ENCODE results near the gene C19orf38. TPM values are rescaled to one million over a fixed set of nuclear protein-coding genes. Genes with fewer than 3 reads are reported as not detected.

Gene C19orf38
- total RNA-seq, 1 donor, result 71.8 TPM

DNA sequence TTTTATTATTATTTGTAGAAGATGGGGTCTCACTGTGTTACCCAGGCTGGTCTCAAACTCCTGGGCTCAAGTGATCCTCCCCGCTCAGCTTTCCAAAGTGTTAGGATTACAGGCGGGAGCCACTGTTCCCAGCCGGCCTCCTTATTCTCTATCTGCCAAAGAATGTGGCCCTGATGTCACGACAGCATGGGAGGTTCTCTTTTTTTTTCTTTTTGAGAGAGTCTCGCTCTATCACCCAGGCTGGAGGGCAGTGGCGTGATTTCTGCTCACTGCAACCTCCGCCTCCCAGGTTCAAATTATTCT, 46.6 kb downstream of the C19orf38 start:
- Histone ChIP-seq H3K27me3 (ENCODE audit: insufficient read depth, low read length) (no peaks in the 10 kb centered on the region), H3K4me3 (ENCODE audit: low read length) (no peak overlapping the region), H3K9me3 (ENCODE audit: low read depth, low read length) (no peaks in the 10 kb centered on the region), H3K4me1 (ENCODE audit: insufficient read depth, low read length) (no peaks in the 10 kb centered on the region)

DNA sequence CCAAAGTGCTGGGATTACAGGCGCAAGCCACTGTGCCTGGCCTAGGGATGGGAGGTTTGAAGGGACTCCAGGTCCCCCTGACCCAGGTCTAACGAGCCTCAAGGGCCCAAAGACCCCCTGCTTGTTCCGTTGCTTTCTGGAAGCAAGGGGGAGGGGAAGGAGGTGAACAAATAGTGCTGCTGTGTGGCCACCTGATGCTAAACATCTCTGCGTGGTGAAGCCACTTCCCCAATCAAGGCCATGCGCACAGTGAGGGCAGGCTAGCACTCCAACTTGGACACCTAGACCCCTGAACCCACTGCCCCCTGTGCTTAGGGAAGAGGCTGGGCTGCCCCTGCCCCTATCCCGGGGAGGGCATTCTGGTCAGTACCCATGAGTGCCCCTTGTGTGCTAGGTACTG, 47.1 kb downstream of the C19orf38 start:
- H3K4me3 ChIP-seq (ENCODE audit: low read length), result no peak overlapping the region
- H3K9me3 ChIP-seq (ENCODE audit: low read depth, low read length), result no peaks in the 10 kb centered on the region
- no peaks in the 10 kb centered on the region for H3K27me3 ChIP-seq (ENCODE audit: insufficient read depth, low read length)
- H3K4me1 ChIP-seq (ENCODE audit: insufficient read depth, low read length), result no peaks in the 10 kb centered on the region

DNA sequence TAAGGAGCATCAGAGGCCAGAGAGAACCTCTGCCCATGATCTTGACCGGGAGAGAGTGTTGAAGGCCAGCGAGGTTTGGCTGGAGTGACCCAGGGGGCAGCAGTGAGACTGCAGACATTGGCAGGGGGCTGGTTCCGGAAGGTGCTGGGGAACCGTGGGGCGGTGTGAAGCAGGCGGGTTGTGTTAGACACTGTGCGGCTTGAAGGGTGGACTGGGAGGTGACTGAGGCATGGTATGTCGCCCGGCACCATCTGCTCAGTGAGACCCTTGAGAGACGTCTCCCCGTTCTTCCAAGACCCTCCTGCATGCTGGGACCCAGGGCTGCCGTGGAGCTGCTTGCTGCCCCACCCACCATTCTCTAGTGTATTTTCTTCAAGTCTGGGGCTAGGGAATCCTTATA, 47.7 kb downstream of the C19orf38 start:
- Histone ChIP-seq H3K27me3 (ENCODE audit: insufficient read depth, low read length) (no peaks in the 10 kb centered on the region), H3K4me1 (ENCODE audit: insufficient read depth, low read length) (no peaks in the 10 kb centered on the region), H3K4me3 (ENCODE audit: low read length) (no peak overlapping the region), H3K9me3 (ENCODE audit: low read depth, low read length) (no peaks in the 10 kb centered on the region)

- no peaks in the 10 kb centered on the region for H3K4me1 ChIP-seq (ENCODE audit: insufficient read depth, low read length)
- no peaks in the 10 kb centered on the region for H3K27me3 ChIP-seq (ENCODE audit: insufficient read depth, low read length)
- H3K9me3 ChIP-seq (ENCODE audit: low read depth, low read length), result no peaks in the 10 kb centered on the region
- H3K4me3 ChIP-seq (ENCODE audit: low read length), result no peak overlapping the region
These were observed 48.8 kb downstream of the C19orf38 start for GRCh38 chr19:10896851-10897526.

DNA sequence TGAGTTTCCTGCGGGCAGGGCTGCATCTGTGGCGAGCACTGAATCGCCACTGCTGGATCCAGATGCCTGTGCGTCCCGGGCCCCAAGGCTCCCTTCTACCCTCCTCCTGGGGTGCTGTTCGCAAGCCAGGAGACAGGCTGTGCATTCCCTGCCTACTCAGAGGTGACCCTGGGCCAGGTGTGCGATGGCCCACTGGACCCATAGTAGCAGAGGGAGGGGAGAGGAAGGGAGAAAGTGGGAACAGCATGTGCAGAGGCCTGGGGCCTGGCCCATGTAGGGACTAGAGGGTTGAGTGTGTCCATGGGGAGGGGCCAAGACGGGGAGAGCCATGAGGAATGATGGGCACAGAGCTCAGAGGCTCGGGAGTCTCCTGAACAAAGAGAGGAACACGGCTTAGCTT, 50.4 kb downstream of the C19orf38 start:
- no peaks in the 10 kb centered on the region for H3K4me1 ChIP-seq (ENCODE audit: insufficient read depth, low read length)
- no peaks in the 10 kb centered on the region for H3K27me3 ChIP-seq (ENCODE audit: insufficient read depth, low read length)
- no peaks in the 10 kb centered on the region for H3K9me3 ChIP-seq (ENCODE audit: low read depth, low read length)

GRCh38 chr19:10899151-10899653, 51.0 kb downstream of the C19orf38 start:
- Histone ChIP-seq H3K4me1 (ENCODE audit: insufficient read depth, low read length) (no peaks in the 10 kb centered on the region), H3K4me3 (ENCODE audit: low read length) (no peak overlapping the region), H3K9me3 (ENCODE audit: low read depth, low read length) (no peaks in the 10 kb centered on the region), H3K27me3 (ENCODE audit: insufficient read depth, low read length) (no peaks in the 10 kb centered on the region)

More for the DNA sequence above, 50.4 kb downstream of the C19orf38 start:
- H3K4me3 ChIP-seq (ENCODE audit: low read length), result no peak overlapping the region

DNA sequence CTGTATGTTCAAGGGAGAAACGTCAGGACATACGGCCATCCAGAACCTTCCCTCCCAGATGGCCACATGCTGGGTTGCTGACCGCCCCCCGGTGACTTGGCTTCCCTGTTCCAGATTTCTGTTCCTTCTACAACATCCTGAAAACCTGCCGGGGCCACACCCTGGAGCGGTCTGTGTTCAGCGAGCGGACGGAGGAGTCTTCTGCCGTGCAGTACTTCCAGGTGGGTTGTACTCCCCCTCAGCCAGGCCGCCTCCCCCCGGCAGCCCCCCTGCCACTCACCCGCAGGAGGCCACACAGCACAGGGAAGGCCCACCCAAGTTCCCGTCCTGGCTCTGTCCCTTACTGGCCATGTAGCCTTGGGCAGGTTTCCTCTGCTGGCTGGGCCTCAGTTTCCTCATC, 59.7 kb downstream of the C19orf38 start:
- Histone ChIP-seq H3K4me3 (ENCODE audit: low read length) (no peak overlapping the region), H3K9me3 (ENCODE audit: low read depth, low read length) (no peaks in the 10 kb centered on the region), H3K4me1 (ENCODE audit: insufficient read depth, low read length) (no peaks in the 10 kb centered on the region), H3K27me3 (ENCODE audit: insufficient read depth, low read length) (no peaks in the 10 kb centered on the region)

DNA sequence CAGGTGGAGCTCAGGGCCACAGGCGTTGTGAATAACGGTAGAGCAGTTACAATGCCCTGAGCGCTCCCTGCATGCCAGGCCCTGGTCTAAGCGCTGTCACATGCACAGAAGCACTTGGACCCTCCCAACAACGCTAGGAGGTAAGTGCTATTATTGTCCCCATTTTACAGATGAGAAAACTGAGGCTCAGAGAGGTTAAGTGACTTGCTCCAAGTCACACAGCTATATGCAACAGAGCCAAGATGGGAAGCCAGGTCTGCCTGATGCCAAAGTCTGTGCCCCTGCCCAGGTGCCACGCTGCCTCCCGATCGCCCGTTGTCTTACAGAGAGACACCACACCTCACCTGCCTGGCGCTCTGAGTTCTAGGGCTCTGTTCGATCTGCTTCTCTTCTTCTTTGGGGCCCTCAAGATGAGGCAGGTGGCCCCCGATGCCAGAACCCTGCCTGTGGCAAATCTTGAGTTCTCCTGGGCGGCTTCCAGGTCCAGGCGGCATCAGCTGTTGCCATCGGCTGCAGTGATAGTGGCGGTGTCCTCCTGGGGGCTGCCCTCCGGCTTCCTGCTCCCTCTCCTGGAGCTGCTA, 60.3 kb downstream of the C19orf38 start:
- no peaks in the 10 kb centered on the region for H3K9me3 ChIP-seq (ENCODE audit: low read depth, low read length)
- no peaks in the 10 kb centered on the region for H3K27me3 ChIP-seq (ENCODE audit: insufficient read depth, low read length)
- no peak overlapping the region for H3K4me3 ChIP-seq (ENCODE audit: low read length)
- H3K4me1 ChIP-seq (ENCODE audit: insufficient read depth, low read length), result no peaks in the 10 kb centered on the region

DNA sequence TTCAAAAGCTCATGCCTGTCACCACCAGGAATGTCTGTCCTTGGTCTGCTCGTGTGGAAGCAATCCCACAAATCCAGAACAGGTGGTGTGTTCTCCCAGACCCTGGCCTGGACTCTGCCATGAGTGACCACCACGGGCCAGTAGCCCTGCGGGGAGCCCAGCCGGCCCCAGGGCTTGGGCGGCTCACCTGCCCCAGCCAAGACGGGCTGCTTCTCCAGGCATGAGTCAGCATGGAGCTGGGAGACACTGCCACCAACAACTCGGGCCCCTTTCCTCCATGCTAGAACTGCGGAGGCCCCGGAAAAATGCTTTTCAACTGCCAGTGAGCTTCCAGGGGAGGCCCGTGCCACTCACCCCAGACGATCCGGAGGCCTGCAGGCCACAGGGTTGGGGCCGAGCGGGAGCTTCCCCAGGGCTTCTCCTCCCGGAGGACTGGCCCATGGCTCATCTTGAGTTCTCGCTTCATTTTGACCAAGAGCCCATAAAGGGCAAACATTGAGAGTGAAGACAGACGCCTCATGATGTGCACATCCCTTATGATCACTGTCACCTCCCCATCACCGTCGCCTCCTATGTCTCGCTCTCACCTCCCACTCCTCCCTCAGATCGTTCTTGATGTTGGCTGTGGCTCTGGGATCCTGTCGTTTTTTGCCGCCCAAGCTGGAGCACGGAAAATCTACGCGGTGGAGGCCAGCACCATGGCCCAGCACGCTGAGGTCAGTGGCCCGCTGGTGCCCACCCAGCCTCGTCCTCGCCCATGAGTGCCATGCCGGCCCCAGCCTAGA, 63.6 kb downstream of the C19orf38 start:
- Histone ChIP-seq H3K9me3 (ENCODE audit: low read depth, low read length) (no peaks in the 10 kb centered on the region), H3K27me3 (ENCODE audit: insufficient read depth, low read length) (no peaks in the 10 kb centered on the region), H3K4me3 (ENCODE audit: low read length) (no peak overlapping the region), H3K4me1 (ENCODE audit: insufficient read depth, low read length) (no peaks in the 10 kb centered on the region)

DNA sequence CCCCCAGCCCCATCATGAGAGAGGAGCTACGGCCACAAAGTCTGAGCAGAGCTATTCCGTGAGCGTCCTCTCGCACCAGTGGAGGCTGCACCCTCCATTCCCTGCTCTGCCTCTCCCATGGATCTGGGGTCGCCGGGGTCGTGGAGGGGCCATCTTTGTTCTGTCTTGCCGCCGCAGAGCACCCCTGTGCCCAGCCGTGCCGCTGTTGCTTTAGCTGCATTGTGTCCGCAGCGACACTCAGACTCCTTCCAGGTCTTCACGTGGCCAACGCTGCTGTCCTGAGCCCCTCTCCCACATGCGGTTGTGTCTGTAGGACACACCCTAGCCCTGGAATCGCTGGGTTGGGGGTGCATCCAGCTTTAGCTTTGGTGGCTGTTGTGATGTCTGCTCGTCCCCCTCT, 64.4 kb downstream of the C19orf38 start:
- Histone ChIP-seq H3K4me3 (ENCODE audit: low read length) (no peak overlapping the region), H3K9me3 (ENCODE audit: low read depth, low read length) (no peaks in the 10 kb centered on the region), H3K27me3 (ENCODE audit: insufficient read depth, low read length) (no peaks in the 10 kb centered on the region), H3K4me1 (ENCODE audit: insufficient read depth, low read length) (no peaks in the 10 kb centered on the region)

- no peaks in the 10 kb centered on the region for H3K4me1 ChIP-seq (ENCODE audit: insufficient read depth, low read length)
- H3K27me3 ChIP-seq (ENCODE audit: insufficient read depth, low read length), result no peaks in the 10 kb centered on the region
- no peaks in the 10 kb centered on the region for H3K9me3 ChIP-seq (ENCODE audit: low read depth, low read length)
- no peak overlapping the region for H3K4me3 ChIP-seq (ENCODE audit: low read length)
These were observed 65.6 kb downstream of the C19orf38 start for GRCh38 chr19:10913716-10914340.

GRCh38 chr19:10915130-10916091, 67.2 kb downstream of the C19orf38 start:
- no peak overlapping the region for H3K4me3 ChIP-seq (ENCODE audit: low read length)
- no peaks in the 10 kb centered on the region for H3K27me3 ChIP-seq (ENCODE audit: insufficient read depth, low read length)
- no peaks in the 10 kb centered on the region for H3K4me1 ChIP-seq (ENCODE audit: insufficient read depth, low read length)
- H3K9me3 ChIP-seq (ENCODE audit: low read depth, low read length), result no peaks in the 10 kb centered on the region

- H3K9me3 ChIP-seq (ENCODE audit: low read depth, low read length), result no peaks in the 10 kb centered on the region
These were observed 68.4 kb downstream of the C19orf38 start for GRCh38 chr19:10916602-10917001.

GRCh38 chr19:10918359-10918758, 70.1 kb downstream of the C19orf38 start:
- Histone ChIP-seq H3K4me3 (ENCODE audit: low read length) (no peak overlapping the region), H3K4me1 (ENCODE audit: insufficient read depth, low read length) (no peaks in the 10 kb centered on the region), H3K9me3 (ENCODE audit: low read depth, low read length) (no peaks in the 10 kb centered on the region), H3K27me3 (ENCODE audit: insufficient read depth, low read length) (no peaks in the 10 kb centered on the region)

More at GRCh38 chr19:10916602-10917001, 68.4 kb downstream of the C19orf38 start:
- H3K4me1 ChIP-seq (ENCODE audit: insufficient read depth, low read length), result no peaks in the 10 kb centered on the region
- no peak overlapping the region for H3K4me3 ChIP-seq (ENCODE audit: low read length)
- no peaks in the 10 kb centered on the region for H3K27me3 ChIP-seq (ENCODE audit: insufficient read depth, low read length)

All from mononuclear cell (primary cell).